GM23248 (cell line): ENCODE results near the gene CBFA2T2. TPM values are rescaled to one million over a fixed set of nuclear protein-coding genes. Genes with fewer than 3 reads are reported as not detected.

ENCODE experiments used
- DNase-seq: peaks from one replicate; pipeline ENCODE4 v3.0.0-alpha.2; 2015
- H2AFZ ChIP-seq: fragments of 200-600 bp; sonication (generic); 2 replicates; pipeline ENCODE4 v1.6.1; 2016; ENCODE audit warnings: antibody characterized with exemption
- H3F3A ChIP-seq: fragments of 200-600 bp; sonication (generic); 2 replicates; pipeline ENCODE4 v1.6.1; 2016; ENCODE audit warnings: mild to moderate bottlenecking, antibody characterized with exemption, mixed run types; ENCODE audit not compliant: insufficient read depth
- H3K27ac ChIP-seq: fragments of 200-600 bp; sonication (generic); 2 replicates; pipeline ENCODE4 v1.5.1; 2016; ENCODE audit warnings: mild to moderate bottlenecking
- H3K27me3 ChIP-seq: fragments of 200-600 bp; sonication (generic); replicated peaks from 2 replicates; pipeline ENCODE4 v1.6.1; 2016; ENCODE audit warnings: mild to moderate bottlenecking; ENCODE audit not compliant: insufficient read depth
- H3K36me3 ChIP-seq: fragments of 200-600 bp; sonication (generic); 2 replicates; pipeline ENCODE4 v1.6.1; 2016; ENCODE audit warnings: low read depth, mild to moderate bottlenecking
- H3K4me1 ChIP-seq: fragments of 200-600 bp; sonication (generic); 2 replicates; pipeline ENCODE4 v1.6.1; 2016; ENCODE audit warnings: mild to moderate bottlenecking; ENCODE audit not compliant: insufficient read depth
- H3K4me2 ChIP-seq: fragments of 200-600 bp; sonication (generic); one replicate; pipeline ENCODE4 v1.6.1; 2016; ENCODE audit warnings: mild to moderate bottlenecking; ENCODE audit not compliant: unreplicated experiment
- H3K4me3 ChIP-seq: fragments of 200-600 bp; sonication (generic); 2 replicates; pipeline ENCODE4 v1.5.1; 2016; ENCODE audit warnings: mild to moderate bottlenecking
- H3K79me2 ChIP-seq: fragments of 200-600 bp; sonication (generic); 2 replicates; pipeline ENCODE4 v1.6.1; 2016; ENCODE audit warnings: mild to moderate bottlenecking; ENCODE audit not compliant: insufficient read depth
- H3K9ac ChIP-seq: fragments of 200-600 bp; sonication (generic); 2 replicates; pipeline ENCODE4 v1.6.1; 2016; ENCODE audit warnings: mild to moderate bottlenecking
- H3K9me2 ChIP-seq: fragments of 200-600 bp; sonication (generic); 2 replicates; pipeline ENCODE4 v1.6.1; 2016; ENCODE audit warnings: mixed run types, mild to moderate bottlenecking, moderate library complexity; ENCODE audit not compliant: insufficient read depth
- H3K9me3 ChIP-seq: fragments of 200-600 bp; sonication (generic); one replicate; pipeline ENCODE4 v1.6.1; 2017; ENCODE audit warnings: low read depth
- H4K20me1 ChIP-seq: fragments of 200-600 bp; sonication (generic); 2 replicates; pipeline ENCODE4 v1.6.0; 2016; ENCODE audit not compliant: insufficient read depth
- EZH2 ChIP-seq: fragments of 200-600 bp; sonication (generic); IDR thresholded peaks from 2 replicates; pipeline ENCODE4 v1.6.1; 2018; ENCODE audit warnings: antibody characterized with exemption, mild to moderate bottlenecking; ENCODE audit not compliant: insufficient read depth, poor library complexity, severe bottlenecking
- EZH2phosphoT487 ChIP-seq: fragments of 200-600 bp; sonication (generic); IDR thresholded peaks from 2 replicates; pipeline ENCODE4 v1.6.1; 2018; ENCODE audit warnings: antibody characterized with exemption, moderate library complexity, mild to moderate bottlenecking, low read depth; ENCODE audit not compliant: insufficient read depth
- WGBS, 2 experiments: methylation state at CpG; one replicate each; pipeline ENCODE4 v1.1.6; 2015 to 2017; ENCODE audit warnings: low lambda C conversion rate in 2 of 2, low coverage in 1 of 2; ENCODE audit errors: missing lambda C conversion rate in 2 of 2; 5-methylcytosine and 5-hydroxymethylcytosine counted together
- in situ Hi-C: fragments of 300-500 bp; cut with MboI; formaldehyde crosslinking; loops from 2 replicates; pipeline ENCODE4 v1.15.0; 2020
- polyA plus RNA-seq: library from polyadenylated mRNA; unstranded; fragments of >200 nt; fragmentation: Nextera tagmentation; extraction: Ambion mirVana; gene quantifications from 2 replicates; pipeline ENCODE4 v1.2.1, GENCODE V29; 2016
- total RNA-seq: library from RNA; depleted of rRNA; stranded (reverse); fragments of >200 nt; shearing (Covaris generic); gene quantifications from 2 replicates; pipeline ENCODE4 v1.2.3, GENCODE V29; 2014

Gene CBFA2T2
- total and polyA plus RNA-seq, 2 experiments from 2014 or later, result 5.3 to 8.7 TPM

- H3K4me3 ChIP-seq, result no peak overlapping the region
- H3K9me3 ChIP-seq, result no peaks in the 10 kb centered on the region
- H3K4me2 ChIP-seq, result no peak overlapping the region
- peaks cover 10% of the 10 kb centered on the region for H3F3A ChIP-seq
- H3K36me3 ChIP-seq, result no peaks in the 10 kb centered on the region
- TF ChIP-seq EZH2 (no peak), EZH2phosphoT487 (no peak)
- H2AFZ ChIP-seq, result no peak overlapping the region
- no peak for DNase-seq
- no peaks in the 10 kb centered on the region for H3K27me3 ChIP-seq
- no peak overlapping the region for H3K9ac ChIP-seq
- no peaks in the 10 kb centered on the region for H3K9me2 ChIP-seq
- H3K79me2 ChIP-seq, result no peaks in the 10 kb centered on the region
- H3K4me1 ChIP-seq, result peaks cover 10% of the 10 kb centered on the region
- H3K27ac ChIP-seq, result no peak overlapping the region
- in situ Hi-C loops, result no loop called here
- no peaks in the 10 kb centered on the region for H4K20me1 ChIP-seq
- 66 to 70% methylated on average over 5 of the region's 5 CpGs for WGBS, 2 experiments
Measured at GRCh38 chr20:33693289-33693688, 203.4 kb downstream of the CBFA2T2 start.

- no peaks in the 10 kb centered on the region for H3K36me3 ChIP-seq
- no peak for DNase-seq
- TF ChIP-seq EZH2 (no peak), EZH2phosphoT487 (no peak)
- H4K20me1 ChIP-seq, result no peaks in the 10 kb centered on the region
- H3K9me3 ChIP-seq, result no peaks in the 10 kb centered on the region
- H3K9ac ChIP-seq, result no peak overlapping the region
- H3K4me1 ChIP-seq, result peaks cover 10% of the 10 kb centered on the region
- H3K27ac ChIP-seq, result no peak overlapping the region
- 50 to 59% methylated on average over 12 to 17 of the region's 17 CpGs for WGBS, 2 experiments
- no peaks in the 10 kb centered on the region for H3K9me2 ChIP-seq
- H3K79me2 ChIP-seq, result no peaks in the 10 kb centered on the region
- in situ Hi-C loops, result no loop called here
- no peak overlapping the region for H2AFZ ChIP-seq
- no peak overlapping the region for H3K4me2 ChIP-seq
- H3K27me3 ChIP-seq, result no peaks in the 10 kb centered on the region
- no peak overlapping the region for H3K4me3 ChIP-seq
- H3F3A ChIP-seq, result peaks cover 10% of the 10 kb centered on the region
Measured at GRCh38 chr20:33693741-33694638, 204.1 kb downstream of the CBFA2T2 start.

DNA sequence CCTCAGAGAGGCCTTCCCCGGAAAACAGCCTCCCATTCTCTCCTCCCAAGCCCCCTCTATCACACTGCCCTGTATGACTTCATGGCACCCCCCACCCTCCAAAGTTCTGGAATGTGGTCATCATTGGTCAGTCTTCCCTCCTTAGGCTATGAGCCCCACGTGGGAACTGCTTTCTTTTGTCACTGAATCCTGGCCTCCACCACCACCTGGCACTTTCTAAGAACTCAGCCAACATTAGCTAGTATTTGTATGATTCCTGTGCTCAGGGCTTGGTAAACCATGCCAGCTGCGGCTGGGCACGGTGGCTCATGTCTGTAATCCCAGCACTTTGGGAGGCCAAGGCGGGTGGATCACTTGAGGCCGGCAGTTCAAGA is 204.7 kb downstream of the CBFA2T2 start:
- no peak overlapping the region for H3K27ac ChIP-seq
- H4K20me1 ChIP-seq, result no peaks in the 10 kb centered on the region
- no peaks in the 10 kb centered on the region for H3K36me3 ChIP-seq
- peaks cover 10% of the 10 kb centered on the region for H3K4me1 ChIP-seq
- H3K27me3 ChIP-seq, result no peaks in the 10 kb centered on the region
- DNase-seq, result no peak
- in situ Hi-C loops, result no loop called here
- no peak overlapping the region for H3K4me3 ChIP-seq
- H3K9me3 ChIP-seq, result no peaks in the 10 kb centered on the region
- no peak for TF ChIP-seq EZH2phosphoT487
- TF ChIP-seq EZH2, result no peak
- H3K79me2 ChIP-seq, result no peaks in the 10 kb centered on the region
- H3K9ac ChIP-seq, result no peak overlapping the region
- H3F3A ChIP-seq, result peaks cover 10% of the 10 kb centered on the region
- H2AFZ ChIP-seq, result no peak overlapping the region
- 46 to 48% methylated on average over 6 of the region's 6 CpGs for WGBS, 2 experiments
- no peaks in the 10 kb centered on the region for H3K9me2 ChIP-seq
- no peak overlapping the region for H3K4me2 ChIP-seq

- no peaks in the 10 kb centered on the region for H3K9me2 ChIP-seq
- no peak for TF ChIP-seq EZH2phosphoT487
- TF ChIP-seq EZH2, result no peak
- H3F3A ChIP-seq, result peaks cover 10% of the 10 kb centered on the region
- no peaks in the 10 kb centered on the region for H4K20me1 ChIP-seq
- H3K9me3 ChIP-seq, result no peaks in the 10 kb centered on the region
- H3K79me2 ChIP-seq, result no peaks in the 10 kb centered on the region
- in situ Hi-C loops, result no loop called here
- no peaks in the 10 kb centered on the region for H3K36me3 ChIP-seq
- WGBS, 2 experiments, result 41 to 44% methylated on average over 4 of the region's 4 CpGs
- H3K4me2 ChIP-seq, result no peak overlapping the region
- H3K27me3 ChIP-seq, result no peaks in the 10 kb centered on the region
- no peak overlapping the region for H3K27ac ChIP-seq
- peaks cover 10% of the 10 kb centered on the region for H3K4me1 ChIP-seq
- no peak overlapping the region for H3K4me3 ChIP-seq
- no peak overlapping the region for H3K9ac ChIP-seq
- no peak overlapping the region for H2AFZ ChIP-seq
- DNase-seq, result no peak
Measured at GRCh38 chr20:33696448-33696847, 206.6 kb downstream of the CBFA2T2 start.
